Epithelial cell of esophagus (primary cell): ENCODE results near the gene PARP16.

ENCODE experiments used
- DNase-seq: peaks from one replicate; pipeline ENCODE4 v3.0.0; 2010; ENCODE audit warnings: low read depth
- H3K4me3 ChIP-seq: 2 replicates; pipeline ENCODE4 v1.5.1; 2011; ENCODE audit warnings: mild to moderate bottlenecking, low read length, control low read depth
- TF ChIP-seq, protein P1 (sequence below): IDR thresholded peaks from 2 replicates; pipeline ENCODE4 v1.5.1; 2011; ENCODE audit warnings: low read depth, mild to moderate bottlenecking, low read length, control low read depth, inconsistent platforms; ENCODE audit not compliant: insufficient read depth; ENCODE audit errors: missing control alignments

PARP16 gene

DNA sequence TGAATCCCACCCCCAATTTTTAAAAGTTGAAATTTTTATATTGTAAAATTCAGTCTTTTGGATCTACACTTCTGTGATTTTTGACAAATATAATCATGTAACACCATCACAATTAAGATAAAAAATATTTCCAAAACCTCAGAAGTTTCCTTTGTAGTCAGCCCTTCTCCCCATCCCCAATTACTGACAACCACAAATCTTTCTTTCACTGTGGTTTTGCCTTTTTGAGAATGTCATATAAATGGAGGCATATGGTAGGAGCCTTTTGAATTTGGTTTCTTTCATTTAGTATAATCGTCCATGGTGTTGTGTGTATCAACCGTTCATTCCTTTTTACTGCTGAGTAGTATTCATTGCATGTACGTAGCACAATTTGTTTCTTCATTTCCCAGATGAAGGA is 67.5 kb downstream of the PARP16 start:
- no peak for DNase-seq
- TF ChIP-seq, protein P1, sequence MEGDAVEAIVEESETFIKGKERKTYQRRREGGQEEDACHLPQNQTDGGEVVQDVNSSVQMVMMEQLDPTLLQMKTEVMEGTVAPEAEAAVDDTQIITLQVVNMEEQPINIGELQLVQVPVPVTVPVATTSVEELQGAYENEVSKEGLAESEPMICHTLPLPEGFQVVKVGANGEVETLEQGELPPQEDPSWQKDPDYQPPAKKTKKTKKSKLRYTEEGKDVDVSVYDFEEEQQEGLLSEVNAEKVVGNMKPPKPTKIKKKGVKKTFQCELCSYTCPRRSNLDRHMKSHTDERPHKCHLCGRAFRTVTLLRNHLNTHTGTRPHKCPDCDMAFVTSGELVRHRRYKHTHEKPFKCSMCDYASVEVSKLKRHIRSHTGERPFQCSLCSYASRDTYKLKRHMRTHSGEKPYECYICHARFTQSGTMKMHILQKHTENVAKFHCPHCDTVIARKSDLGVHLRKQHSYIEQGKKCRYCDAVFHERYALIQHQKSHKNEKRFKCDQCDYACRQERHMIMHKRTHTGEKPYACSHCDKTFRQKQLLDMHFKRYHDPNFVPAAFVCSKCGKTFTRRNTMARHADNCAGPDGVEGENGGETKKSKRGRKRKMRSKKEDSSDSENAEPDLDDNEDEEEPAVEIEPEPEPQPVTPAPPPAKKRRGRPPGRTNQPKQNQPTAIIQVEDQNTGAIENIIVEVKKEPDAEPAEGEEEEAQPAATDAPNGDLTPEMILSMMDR = no peak

DNA sequence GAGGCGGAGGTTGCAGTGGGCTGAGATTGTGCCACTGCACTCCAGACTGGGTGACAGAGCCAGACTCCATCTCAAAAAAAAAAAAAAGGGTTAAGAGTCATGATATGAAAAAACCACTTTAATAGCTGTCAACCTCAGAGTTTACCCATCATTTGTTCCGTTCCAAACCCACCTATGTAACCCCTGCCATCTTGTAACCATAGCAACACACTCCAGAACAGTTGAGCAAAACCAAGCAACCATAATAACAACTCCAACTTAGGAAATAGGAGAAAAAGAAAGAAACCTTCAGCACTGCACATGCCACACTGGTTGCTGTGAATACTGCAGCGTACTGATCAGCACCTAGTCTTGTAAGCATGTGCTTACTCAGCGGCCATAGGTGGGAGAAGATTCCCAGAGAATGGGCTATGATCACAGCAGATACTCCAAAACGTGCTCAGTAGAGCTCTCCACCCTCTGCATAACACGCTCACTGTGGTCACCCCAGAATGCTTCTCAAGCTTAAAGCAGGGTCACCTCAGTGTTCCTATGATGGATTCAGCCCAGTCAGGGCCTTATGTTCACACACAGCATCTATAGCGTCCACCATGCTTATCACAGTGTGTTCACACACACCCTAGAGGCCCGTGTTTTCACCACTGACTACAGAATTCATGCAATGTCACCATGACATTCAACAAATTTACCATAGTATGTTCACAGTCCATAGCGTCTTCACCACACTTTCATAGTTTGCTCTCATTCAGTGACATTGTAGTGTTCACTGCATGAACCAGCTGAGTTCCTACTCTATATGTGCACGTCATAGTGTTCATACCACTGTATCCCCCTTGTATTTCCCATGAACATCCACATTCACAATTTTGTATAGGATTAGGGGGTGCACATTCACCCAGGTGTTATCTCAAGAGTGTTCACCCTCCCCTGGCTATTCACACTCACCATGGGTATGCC is 68.9 kb downstream of the PARP16 start:
- no peak for DNase-seq
- TF ChIP-seq, protein P1 = no peak
- no peak overlapping the region for H3K4me3 ChIP-seq

More for the DNA sequence above, 67.5 kb downstream of the PARP16 start:
- no peak overlapping the region for H3K4me3 ChIP-seq

DNA sequence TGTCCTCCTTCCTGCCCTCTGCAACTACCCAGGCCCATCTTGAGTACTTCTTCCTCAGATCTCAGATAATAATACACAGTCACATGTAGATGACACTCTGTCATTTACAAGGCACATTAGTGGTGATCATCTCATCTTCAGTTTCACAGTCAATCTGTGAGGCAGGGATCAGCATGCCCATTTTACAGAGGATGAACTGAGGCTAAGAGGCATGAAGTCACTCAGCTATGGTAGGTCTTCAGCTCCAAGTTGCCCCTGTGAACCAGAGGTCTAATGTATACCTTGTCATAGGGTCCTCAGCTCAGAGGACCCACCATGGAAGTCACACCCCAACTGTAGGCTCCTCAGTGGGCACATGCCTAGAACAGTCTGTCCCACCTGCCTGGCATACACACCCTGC is 71.2 kb downstream of the PARP16 start:
- H3K4me3 ChIP-seq = no peak overlapping the region
- no peak for DNase-seq
- TF ChIP-seq, protein P1 = no peak

DNA sequence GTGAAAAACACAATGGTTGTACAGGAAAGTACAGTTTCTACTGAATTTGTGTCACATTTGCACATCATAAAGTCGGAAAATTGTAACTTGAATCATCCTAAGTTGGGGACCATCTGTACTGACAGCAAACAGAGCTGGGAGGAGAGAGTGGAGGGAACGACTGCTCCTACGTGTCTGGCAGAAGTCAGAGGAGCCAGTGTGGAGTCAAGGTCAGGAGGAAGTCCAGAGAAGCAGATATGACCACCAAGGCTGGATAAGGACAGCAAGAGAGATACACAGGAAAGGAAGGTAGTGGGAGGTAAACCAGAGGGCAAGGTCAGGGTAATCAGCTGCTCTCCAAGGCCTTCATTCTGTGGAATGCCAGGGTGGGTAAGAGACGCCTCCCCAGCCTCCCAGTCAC is 72.7 kb downstream of the PARP16 start:
- no peak overlapping the region for H3K4me3 ChIP-seq
- DNase-seq = no peak

DNA sequence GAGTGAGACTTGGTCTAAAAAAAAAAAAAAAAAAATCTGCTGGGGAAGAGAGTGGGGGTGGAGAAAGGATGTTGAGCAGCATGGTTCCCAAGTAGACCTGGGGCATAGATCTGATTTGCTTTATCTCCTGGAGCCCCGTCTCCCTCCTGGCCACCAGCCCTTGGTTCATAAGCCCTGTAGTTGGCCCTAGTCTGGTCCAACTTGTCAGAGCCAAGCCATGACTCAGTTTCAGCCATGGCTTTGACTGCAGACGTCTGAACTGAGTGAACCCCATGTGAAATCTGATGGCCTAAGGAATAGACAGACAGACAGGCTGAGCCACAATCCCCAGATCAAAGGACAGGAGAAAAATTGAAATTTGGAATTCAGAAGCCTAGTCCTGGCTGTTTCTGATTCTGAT is 73.4 kb downstream of the PARP16 start:
- TF ChIP-seq, protein P1 = no peak
- no peak for DNase-seq
- no peak overlapping the region for H3K4me3 ChIP-seq

More for the DNA sequence above, 72.7 kb downstream of the PARP16 start:
- TF ChIP-seq, protein P1 = no peak

DNA sequence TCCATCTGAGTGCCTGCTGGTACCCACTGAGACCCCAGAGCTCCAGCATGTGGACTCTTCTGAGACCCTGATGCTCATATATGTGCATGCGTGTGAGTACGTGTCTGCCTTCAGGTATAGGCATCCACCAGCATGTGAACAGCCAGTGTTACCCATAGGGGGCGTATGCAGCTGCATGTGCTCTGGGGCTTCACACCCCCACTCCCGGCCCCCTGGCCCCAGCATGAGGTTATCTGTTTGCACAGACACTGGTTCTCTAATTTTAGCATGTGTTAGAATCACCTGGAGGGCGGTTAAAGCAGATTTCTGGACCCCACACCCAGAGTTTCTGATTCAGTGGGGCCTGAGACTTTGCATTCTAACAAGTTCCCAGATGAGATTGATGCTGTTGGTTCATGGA is 74.6 kb downstream of the PARP16 start:
- DNase-seq = peak; percentile 24
- no peak overlapping the region for H3K4me3 ChIP-seq
- TF ChIP-seq, protein P1 = peak; percentile 37

DNA sequence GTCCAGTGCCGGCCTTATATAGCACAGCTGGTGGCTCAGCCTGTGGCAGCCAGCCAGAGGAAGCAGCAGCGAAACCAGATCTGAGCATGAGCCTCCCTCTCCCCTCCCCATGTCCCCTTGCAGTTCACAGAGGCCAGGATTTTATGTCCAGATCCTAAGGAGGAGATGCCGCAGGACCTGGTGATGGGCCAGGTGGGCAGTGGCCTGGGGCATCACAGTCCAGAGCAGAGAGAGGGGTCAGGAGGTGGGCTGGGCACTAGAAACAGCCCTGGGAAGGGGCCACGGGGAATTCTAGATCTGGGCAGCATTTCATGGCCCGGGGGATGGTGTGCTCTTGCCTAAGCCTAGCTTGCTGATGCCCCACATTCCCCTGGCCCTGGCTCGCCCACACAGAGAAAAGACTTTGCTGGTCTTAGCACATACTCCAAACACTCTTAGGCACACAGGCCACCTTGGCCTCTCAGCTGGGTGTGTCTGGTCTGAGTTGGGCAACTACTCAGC is 75.2 kb downstream of the PARP16 start:
- peak; percentile 28 for DNase-seq
- H3K4me3 ChIP-seq = no peak overlapping the region
- TF ChIP-seq, protein P1 = no peak
